Left forelimb (tissue), 1 donor: ENCODE measurements around the gene HAGHL.

ENCODE experiments used
- DNase-seq: peaks from one replicate; pipeline ENCODE4 v3.0.0-alpha.2; 2018; ENCODE audit warnings: low spot score

HAGHL gene, protein sequence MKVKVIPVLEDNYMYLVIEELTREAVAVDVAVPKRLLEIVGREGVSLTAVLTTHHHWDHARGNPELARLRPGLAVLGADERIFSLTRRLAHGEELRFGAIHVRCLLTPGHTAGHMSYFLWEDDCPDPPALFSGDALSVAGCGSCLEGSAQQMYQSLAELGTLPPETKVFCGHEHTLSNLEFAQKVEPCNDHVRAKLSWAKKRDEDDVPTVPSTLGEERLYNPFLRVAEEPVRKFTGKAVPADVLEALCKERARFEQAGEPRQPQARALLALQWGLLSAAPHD

DNA sequence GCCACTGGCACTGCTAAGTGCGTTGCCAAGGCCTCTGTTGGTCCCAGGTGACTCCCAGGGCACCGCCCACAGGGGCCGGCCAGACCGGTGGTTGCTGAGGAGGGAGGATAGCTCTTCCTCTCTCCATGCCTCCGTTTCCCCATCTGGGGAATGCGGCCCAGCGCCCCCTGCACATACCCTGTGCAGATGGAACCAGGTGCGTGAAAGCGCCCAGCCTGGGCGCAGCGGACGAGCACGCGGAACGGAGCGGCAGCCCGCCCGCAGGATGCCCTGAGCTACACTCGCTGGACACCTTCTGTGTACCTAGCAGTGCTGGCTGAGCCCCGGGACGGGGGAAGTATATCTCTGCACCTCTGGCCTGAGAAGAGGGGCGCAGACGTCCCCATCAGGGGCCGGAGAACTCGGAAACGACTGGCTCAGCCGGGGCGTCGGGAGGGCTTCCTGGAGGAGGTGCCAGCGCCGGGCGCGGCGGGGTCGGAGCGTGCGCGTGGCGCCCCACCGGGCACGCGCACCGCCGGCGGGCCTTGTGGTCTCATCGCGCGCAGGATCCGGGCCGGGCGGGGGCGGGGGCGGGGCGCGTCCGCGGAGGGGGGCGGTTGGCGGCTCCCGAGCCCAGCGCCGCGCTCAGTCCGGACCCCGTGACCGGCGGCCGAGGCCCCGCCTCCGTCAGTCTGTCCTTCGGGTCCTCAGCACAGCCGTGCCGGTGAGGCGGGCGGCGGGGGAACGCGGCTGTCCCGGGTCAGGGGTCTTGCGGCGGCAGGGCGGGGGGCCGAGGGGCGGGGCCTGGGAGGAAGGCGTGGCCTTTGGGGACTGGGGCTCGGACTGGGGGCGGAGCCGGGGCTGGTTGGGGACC lies at the start of gene HAGHL, which contains the start of gene CCDC78:
HAGHL (plus strand) TSS at position 669 of the 853 bp plus-strand sequence. CDS start 404 bp downstream, outside the sequence.
CCDC78 (minus strand) TSS at position 6 of the 853 bp plus-strand sequence. CDS start 76 bp downstream, outside the sequence.
- DNase-seq: no peak

- DNase-seq: no peak
Measured at GRCh38 chr16:677316-678190, 49.4 kb upstream of the HAGHL start.

DNA sequence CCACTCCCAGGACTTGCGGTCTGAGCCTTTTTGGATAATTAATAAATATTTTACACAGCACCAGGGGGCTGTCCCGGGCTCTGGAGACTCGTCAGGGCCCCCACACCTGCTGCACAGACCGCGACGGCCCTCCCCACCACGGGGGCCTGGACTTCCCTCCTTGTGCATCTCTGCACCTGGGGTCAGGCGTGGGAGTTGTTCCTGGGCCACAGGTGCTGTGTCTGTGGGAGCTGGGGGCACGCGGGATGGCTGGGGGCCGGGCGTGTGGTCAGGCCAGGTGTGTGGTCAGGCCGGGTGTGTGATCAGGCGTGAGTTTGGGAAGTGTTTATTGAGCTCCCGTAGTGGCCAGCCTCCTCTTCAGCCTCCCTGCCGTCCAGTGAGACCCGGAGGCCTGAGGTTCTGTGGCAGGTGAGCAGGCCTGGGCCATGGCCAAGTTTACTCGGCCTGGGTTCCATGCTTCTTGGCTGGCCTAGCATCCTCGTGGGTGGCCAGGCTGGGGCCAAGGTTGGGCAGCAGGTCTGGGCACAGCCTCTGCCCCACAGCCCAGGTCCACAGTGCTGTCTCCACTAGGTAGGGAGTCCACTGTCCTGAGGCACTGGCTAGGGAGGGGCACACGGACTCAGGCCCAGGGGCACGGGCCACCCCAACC lies 48.6 kb upstream of the HAGHL start:
- DNase-seq: no peak

DNA sequence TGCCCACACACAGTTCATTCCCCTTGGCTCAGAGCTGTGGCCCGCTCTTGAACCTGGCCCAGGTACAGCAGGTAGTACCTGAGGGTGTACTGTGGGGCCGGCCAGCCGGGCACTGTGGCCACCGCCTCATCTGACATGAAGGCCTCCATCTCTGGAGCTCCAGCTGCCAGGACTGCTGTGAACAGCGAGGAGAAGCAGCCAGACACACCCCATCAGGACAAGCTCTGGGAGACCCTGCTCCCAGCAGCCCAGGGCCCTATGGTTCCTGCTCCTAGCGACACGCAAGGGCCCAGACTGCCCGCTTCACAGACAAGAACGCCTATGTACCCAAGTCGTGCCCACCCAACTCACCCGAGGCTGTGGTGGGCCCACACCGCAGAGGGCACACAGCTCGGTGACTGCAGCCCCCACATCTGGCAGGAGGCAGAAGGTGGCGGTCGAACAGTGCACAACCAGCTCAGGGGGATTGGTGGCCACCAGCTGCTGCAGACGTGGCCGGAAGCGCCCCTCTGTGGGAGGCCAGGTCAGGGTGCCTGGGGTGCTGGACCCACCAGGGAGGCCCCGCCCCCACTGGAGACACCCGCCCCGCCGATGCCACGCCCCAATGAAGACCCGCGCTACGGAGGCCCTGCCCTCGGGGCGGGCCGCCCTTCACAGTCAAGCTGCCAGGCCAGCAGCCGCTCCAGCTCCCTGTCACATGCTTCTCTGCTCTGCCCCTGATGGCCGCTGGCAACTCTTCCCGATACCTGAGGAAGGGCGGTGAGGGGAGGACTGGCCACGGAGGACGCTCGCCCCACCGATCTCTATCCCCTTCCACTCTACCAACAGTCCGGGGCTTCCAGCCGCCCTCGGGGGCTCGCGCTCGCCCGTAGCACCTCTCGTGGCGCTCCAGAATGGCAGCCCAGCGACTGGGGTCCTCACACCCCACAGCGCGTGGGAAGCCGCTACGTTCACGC lies 47.8 kb upstream of the HAGHL start:
- no peak for DNase-seq

DNA sequence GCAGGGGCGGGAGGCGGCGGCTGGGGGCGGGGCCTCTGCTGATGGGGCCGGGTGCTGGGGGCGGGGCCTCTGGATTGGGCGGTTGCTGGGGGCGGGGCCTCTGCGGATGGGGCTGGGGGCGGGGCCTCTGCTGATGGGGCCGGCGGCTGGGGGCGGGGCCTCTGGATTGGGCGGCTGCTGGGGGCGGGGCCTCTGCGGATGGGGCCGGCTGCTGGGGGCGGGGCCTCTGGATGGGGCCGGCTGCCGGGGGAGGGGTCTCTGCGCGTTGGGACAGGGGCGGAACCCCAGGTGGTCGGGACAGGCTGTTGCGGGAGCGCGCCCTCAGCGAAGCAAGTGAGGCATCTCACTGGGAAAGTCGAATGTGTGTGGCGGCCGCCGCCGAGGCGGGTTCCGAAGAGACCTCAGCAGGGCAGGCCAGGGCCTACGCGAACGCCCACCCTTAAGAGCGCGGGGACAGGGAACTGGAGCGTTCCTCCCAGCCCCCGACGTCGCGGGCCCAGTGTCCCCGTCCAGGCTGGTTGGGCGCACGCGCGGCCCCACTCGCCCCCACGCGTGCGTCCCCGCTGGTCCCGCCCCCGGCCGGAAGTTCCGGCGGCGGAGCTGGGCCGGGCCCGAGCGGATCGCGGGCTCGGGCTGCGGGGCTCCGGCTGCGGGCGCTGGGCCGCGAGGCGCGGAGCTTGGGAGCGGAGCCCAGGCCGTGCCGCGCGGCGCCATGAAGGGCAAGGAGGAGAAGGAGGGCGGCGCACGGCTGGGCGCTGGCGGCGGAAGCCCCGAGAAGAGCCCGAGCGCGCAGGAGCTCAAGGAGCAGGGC lies 46.9 kb upstream of the HAGHL start, which contains the start of gene STUB1:
STUB1 (plus strand) TSS at position 597 of the 811 bp plus-strand sequence; CDS start at position 713, 116 bp downstream.
- peak; percentile 96 for DNase-seq

DNA sequence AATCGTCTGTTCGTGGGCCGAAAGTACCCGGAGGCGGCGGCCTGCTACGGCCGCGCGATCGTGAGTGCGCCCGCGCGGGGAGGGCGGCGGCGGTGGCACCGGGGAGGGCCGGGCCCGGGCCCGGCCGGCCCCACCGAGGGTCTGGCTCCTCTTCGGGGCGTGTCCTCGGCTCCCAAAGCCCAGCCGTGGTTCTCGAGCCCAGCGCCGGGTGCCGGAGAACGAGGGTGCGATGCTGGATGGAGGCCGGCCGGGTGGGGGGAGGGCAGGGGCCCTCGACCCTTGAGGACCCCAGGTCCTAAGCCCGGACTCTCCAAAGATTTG lies 46.3 kb upstream of the HAGHL start:
- DNase-seq: no peak

GRCh38 chr16:680967-681745 lies 45.8 kb upstream of the HAGHL start:
- no peak for DNase-seq

DNA sequence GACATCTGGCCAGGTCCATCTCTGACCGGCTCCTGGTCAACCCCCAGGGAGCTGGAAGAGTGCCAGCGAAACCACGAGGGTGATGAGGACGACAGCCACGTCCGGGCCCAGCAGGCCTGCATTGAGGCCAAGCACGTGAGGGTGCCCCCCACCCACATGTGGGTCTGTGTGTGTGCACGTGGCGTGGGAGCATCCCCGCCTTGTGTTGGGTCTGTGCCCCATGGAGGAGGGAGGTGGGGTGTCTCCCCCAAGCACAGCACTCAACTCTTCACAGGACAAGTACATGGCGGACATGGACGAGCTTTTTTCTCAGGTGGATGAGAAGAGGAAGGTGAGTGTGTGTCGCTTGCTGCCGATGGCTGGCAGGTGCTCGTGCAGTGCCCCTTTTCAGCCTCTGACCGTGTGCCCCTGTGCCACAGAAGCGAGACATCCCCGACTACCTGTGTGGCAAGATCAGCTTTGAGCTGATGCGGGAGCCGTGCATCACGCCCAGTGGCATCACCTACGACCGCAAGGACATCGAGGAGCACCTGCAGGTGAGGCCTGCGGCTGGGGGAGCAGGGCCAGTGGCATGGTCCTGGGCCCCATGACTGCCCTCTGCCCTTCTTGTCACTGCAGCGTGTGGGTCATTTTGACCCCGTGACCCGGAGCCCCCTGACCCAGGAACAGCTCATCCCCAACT lies 45.0 kb upstream of the HAGHL start:
- DNase-seq: no peak

GRCh38 chr16:682493-683395 lies 44.2 kb upstream of the HAGHL start:
- no peak for DNase-seq

DNA sequence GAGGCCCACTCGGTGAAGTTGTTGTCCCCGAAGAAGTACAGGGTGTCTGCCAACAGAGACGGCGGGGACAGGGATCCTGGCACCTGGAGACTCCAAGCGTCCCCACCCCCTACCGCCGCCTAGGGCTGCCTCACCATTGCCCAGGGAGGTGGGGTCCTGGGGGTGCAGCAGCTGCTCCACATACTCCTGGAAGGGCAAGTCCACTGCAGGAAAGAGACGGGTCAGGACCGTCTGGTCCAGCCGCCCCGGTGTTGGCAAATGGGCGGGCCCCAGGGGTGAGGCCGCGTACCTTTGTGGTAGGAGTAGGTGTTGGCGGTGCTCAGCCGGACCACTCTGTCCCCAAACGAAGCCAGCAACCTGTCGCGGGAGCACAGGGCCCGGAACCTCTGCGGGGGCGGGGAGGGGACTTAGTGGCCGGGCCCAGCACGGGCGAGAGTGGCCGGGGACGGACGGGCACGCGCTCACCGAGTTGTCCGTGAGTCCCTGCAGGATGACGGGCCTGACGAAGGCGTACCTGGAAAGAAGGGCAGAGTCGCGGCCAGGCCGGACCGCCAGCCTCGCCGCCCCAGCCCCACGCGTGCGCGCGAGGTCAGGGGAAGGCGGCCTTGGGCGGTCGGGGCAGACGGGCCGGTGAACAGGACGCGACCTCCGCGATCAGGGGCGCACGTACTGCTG lies 43.4 kb upstream of the HAGHL start:
- no peak for DNase-seq

GRCh38 chr16:684071-684794 lies 42.7 kb upstream of the HAGHL start, which contains the start of gene JMJD8:
Gene JMJD8, minus strand, starts transcription at chr16:684334. Its CDS starts 15 bp downstream, at chr16:684319.
- peak; percentile 98 for DNase-seq

DNA sequence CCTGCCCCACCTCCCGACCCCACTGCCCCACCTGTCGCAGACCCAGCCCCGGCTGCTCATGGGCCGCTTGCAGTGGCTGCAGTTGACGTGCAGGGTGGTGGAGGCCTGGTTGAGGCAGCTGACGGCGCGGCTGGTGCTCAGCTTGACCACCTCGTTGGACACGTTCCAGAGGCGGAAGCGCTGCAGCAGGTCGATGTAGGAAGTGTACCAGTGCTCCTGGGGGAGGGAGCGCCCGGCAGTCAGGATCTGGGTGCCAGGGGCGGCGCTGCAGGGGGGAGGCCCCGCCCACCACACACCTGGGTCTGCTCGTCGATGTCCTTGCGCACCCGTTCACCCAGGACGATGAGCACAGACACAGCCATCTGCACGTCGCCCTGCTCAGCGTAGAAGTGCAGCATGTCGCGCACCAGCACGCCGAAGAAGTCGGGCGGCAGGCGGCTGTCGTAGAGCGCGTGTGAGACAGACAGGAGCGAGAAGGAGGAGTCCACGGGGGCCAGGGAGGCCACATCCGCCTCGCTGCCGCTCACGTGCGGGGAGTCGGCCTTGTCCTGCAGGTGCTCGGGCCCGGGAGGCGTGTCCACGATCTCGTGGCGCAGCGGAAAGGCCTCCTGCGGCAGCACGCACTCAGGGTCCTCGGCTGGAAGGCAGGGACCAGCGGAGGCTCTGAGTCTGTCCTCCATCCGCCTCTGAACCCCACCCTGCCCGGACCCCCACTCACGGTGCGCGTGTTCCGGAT lies 41.8 kb upstream of the HAGHL start:
- no peak for DNase-seq

- no peak for DNase-seq
Measured at GRCh38 chr16:685967-686366, 40.9 kb upstream of the HAGHL start.

GRCh38 chr16:686459-687260 lies 40.2 kb upstream of the HAGHL start:
- no peak for DNase-seq
